ENCODE measurements around the gene ARHGEF38. TPM values are rescaled to one million over a fixed set of nuclear protein-coding genes. Genes with fewer than 3 reads are reported as not detected.

Gene ARHGEF38
- polyA plus RNA-seq, 3 donors, result not detected

DNA sequence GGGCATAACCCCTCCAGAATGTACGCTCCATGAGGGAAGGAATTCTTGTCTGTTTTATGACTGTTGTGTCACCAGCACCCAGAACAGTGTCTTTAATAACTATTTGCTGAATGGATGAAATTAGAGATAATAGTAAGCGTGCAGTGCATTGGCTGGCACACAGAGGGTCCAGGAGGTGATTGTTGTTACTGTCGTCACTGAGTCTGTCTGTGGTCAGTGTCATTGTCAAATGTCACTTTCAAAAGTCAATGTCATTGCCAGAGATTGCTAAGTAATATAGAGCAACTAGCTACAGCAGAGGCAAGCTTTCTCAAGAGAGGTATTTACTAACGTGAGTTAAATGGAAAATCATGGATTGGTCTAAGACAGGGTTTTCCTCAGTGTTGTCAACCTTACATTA is 70.7 kb downstream of the ARHGEF38 start:
- no peak for DNase-seq
- H3K27ac Mint-ChIP-seq, result no peak overlapping the region
- H3K9me3 ChIP-seq (replicated peaks in 1 of 2; ENCODE audit: control insufficient read depth in 1 of 2, insufficient read depth in 1 of 2, low read length in 2 of 2), result no peaks in the 10 kb centered on the region
- intact Hi-C loops (cut with micrococcal nuclease), result no loop called here
- no peaks in the 10 kb centered on the region for H4K20me1 ChIP-seq (ENCODE audit: insufficient read depth, low read length)
- H3K4me1 ChIP-seq (ENCODE audit: control insufficient read depth in 1 of 2, insufficient read depth in 2 of 2, low read length in 2 of 2), result no peaks in the 10 kb centered on the region
- no peaks in the 10 kb centered on the region for H3K79me2 ChIP-seq (ENCODE audit: insufficient read depth, low read length)
- H3K9me3 Mint-ChIP-seq, result peaks cover 0 to 1% (median 0%) of the 10 kb centered on the region in 7 donors
- no peak overlapping the region for H3K27ac ChIP-seq (ENCODE audit: low read depth in 1 of 2, low read length in 2 of 2)
- H3K9ac ChIP-seq (ENCODE audit: insufficient read depth, low read length, poor library complexity, severe bottlenecking), result no peak overlapping the region
- H3K36me3 ChIP-seq (replicated peaks in 1 of 2; ENCODE audit: control insufficient read depth in 1 of 2, insufficient read depth in 2 of 2, low read length in 2 of 2), result no peaks in the 10 kb centered on the region
- H3K4me3 Mint-ChIP-seq, result no peak overlapping the region
- no peaks in the 10 kb centered on the region for H3K27me3 ChIP-seq (ENCODE audit: control insufficient read depth in 2 of 2, insufficient read depth in 2 of 2, low read length in 2 of 2)
- no peaks in the 10 kb centered on the region for H3K36me3 Mint-ChIP-seq
- TF ChIP-seq, protein P1, sequence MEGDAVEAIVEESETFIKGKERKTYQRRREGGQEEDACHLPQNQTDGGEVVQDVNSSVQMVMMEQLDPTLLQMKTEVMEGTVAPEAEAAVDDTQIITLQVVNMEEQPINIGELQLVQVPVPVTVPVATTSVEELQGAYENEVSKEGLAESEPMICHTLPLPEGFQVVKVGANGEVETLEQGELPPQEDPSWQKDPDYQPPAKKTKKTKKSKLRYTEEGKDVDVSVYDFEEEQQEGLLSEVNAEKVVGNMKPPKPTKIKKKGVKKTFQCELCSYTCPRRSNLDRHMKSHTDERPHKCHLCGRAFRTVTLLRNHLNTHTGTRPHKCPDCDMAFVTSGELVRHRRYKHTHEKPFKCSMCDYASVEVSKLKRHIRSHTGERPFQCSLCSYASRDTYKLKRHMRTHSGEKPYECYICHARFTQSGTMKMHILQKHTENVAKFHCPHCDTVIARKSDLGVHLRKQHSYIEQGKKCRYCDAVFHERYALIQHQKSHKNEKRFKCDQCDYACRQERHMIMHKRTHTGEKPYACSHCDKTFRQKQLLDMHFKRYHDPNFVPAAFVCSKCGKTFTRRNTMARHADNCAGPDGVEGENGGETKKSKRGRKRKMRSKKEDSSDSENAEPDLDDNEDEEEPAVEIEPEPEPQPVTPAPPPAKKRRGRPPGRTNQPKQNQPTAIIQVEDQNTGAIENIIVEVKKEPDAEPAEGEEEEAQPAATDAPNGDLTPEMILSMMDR (IDR thresholded peaks at IDR 0.05), result no peak
- peaks cover 10% of the 10 kb centered on the region for H3K4me1 Mint-ChIP-seq
- H2AFZ ChIP-seq (ENCODE audit: insufficient read depth, low read depth, low read length, poor library complexity, severe bottlenecking), result no peak overlapping the region
- no peak overlapping the region for H3K4me3 ChIP-seq (replicated peaks in 1 of 3; ENCODE audit: low read depth in 2 of 3, low read length in 3 of 3)
- peaks cover 0 to under 1% (median 0%) of the 10 kb centered on the region in 3 donors for H3K27me3 Mint-ChIP-seq (ENCODE audit: low read depth in 3 of 3)
- 90% methylated on average over 2 of the region's 4 CpGs for WGBS (ENCODE audit: insufficient coverage)
- H3K4me2 ChIP-seq (replicated peaks; ENCODE audit: extremely low read depth, low read length, poor library complexity, severe bottlenecking), result no peak overlapping the region

DNA sequence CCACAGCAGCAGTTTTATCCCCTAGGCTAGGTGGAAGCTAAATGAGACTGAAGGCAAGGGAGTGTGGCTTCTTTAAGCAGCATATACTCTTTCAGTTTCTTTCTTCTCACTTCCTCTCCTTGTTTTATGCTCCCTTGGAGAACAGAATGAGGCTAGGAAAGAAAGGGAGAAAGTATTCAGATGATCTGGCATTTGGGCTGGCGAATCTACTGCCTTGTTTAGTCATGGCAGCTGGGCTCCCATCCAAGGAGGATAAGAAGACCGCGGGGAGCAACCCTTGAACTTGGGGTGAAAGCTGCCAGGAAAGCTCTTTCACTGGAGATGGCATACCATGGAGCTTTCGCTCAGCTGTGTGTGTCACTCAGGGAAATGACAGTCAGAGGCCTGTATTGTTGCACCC is 72.1 kb downstream of the ARHGEF38 start:
- Mint-ChIP-seq H3K27ac (no peak overlapping the region), H3K27me3 (ENCODE audit: low read depth in 3 of 3) (peaks cover 0 to 3% (median 0%) of the 10 kb centered on the region in 3 donors), H3K36me3 (no peaks in the 10 kb centered on the region), H3K9me3 (peaks cover 0 to 1% (median 0%) of the 10 kb centered on the region in 7 donors), H3K4me3 (peak overlapping the region; percentile 5 to 80), H3K4me1 (peaks cover 10% of the 10 kb centered on the region)
- H3K9me3 ChIP-seq (replicated peaks in 1 of 2; ENCODE audit: control insufficient read depth in 1 of 2, insufficient read depth in 1 of 2, low read length in 2 of 2), result no peaks in the 10 kb centered on the region
- H3K4me2 ChIP-seq (replicated peaks; ENCODE audit: extremely low read depth, low read length, poor library complexity, severe bottlenecking), result no peak overlapping the region
- no peaks in the 10 kb centered on the region for H3K36me3 ChIP-seq (replicated peaks in 1 of 2; ENCODE audit: control insufficient read depth in 1 of 2, insufficient read depth in 2 of 2, low read length in 2 of 2)
- intact Hi-C loops (cut with micrococcal nuclease), result no loop called here
- TF ChIP-seq, protein P1 (IDR thresholded peaks at IDR 0.05), result no peak
- DNase-seq, result no peak
- H4K20me1 ChIP-seq (ENCODE audit: insufficient read depth, low read length), result no peaks in the 10 kb centered on the region
- H3K4me1 ChIP-seq (ENCODE audit: control insufficient read depth in 1 of 2, insufficient read depth in 2 of 2, low read length in 2 of 2), result no peaks in the 10 kb centered on the region
- H3K79me2 ChIP-seq (ENCODE audit: insufficient read depth, low read length), result no peaks in the 10 kb centered on the region
- no peak overlapping the region for H3K4me3 ChIP-seq (replicated peaks in 1 of 3; ENCODE audit: low read depth in 2 of 3, low read length in 3 of 3)
- 30% methylated on average over 4 of the region's 4 CpGs for WGBS (ENCODE audit: insufficient coverage)
- H3K9ac ChIP-seq (ENCODE audit: insufficient read depth, low read length, poor library complexity, severe bottlenecking), result no peak overlapping the region
- H2AFZ ChIP-seq (ENCODE audit: insufficient read depth, low read depth, low read length, poor library complexity, severe bottlenecking), result peak overlapping the region; percentile 52
- H3K27ac ChIP-seq (ENCODE audit: low read depth in 1 of 2, low read length in 2 of 2), result no peak overlapping the region
- no peaks in the 10 kb centered on the region for H3K27me3 ChIP-seq (ENCODE audit: control insufficient read depth in 2 of 2, insufficient read depth in 2 of 2, low read length in 2 of 2)

All from CD14-positive monocyte (primary cell).